ENCODE results near the gene LEKR1.

DNA sequence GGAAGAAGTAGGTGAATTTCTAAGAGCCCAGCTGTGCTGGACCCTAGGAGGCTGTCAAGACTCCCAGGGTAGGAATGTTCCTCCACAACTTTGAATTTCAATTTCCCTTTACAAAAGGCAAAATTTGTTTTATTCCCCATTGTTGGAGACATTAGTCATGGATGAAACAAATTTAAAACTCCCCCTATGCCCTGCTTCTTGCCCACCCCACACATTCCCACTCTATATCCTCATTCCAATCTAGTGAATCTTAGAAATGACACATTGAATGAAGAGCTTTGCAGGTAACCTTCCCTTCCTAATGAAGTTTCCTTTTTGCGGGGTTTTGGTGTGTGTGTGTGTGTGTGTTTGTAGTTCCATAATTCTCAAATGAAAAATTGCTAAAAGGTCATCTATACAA lies 261.2 kb downstream of the LEKR1 start:
- TF ChIP-seq POLR2AphosphoS5 (IDR thresholded peaks at IDR 0.05; ENCODE audit: borderline replicate concordance, low read depth, low read length): no peak
- no peak for TF ChIP-seq EZH2 (IDR thresholded peaks at IDR 0.05)

Measured in SK-N-MC (cell line).